Liver (tissue), 9 donors: ENCODE results near the gene TMEM86B. TPM values are rescaled to one million over a fixed set of nuclear protein-coding genes. Genes with fewer than 3 reads are reported as not detected.

Experiments used
- DNase-seq: peaks from one replicate; pipeline ENCODE4 v3.0.0-alpha.2; 2017; ENCODE audit warnings: low spot score
- H3K27ac ChIP-seq, 2 donors: one replicate each; pipeline ENCODE4 v1.7.0; 2013; ENCODE audit warnings: inconsistent platforms in 2 of 2, low read length in 2 of 2, control low read depth in 1 of 2, low read depth in 1 of 2, mild to moderate bottlenecking in 1 of 2
- H3K27me3 ChIP-seq, 4 donors: one replicate each; pipeline versions ENCODE4 v1.6.1 to v1.7.0; 2013; ENCODE audit warnings: low read length in 3 of 4, inconsistent platforms in 1 of 4, mild to moderate bottlenecking in 1 of 4, moderate library complexity in 1 of 4; ENCODE audit not compliant: control insufficient read depth in 4 of 4, insufficient read depth in 4 of 4
- H3K36me3 ChIP-seq, 4 donors: one replicate each; pipeline versions ENCODE4 v1.6.1 to v1.7.0; 2013; ENCODE audit warnings: low read length in 3 of 4, mild to moderate bottlenecking in 3 of 4, low read depth in 1 of 4, moderate library complexity in 1 of 4; ENCODE audit not compliant: control insufficient read depth in 4 of 4, insufficient read depth in 3 of 4
- H3K4me1 ChIP-seq, 4 donors: one replicate each; pipeline versions ENCODE4 v1.6.1 to v1.7.0; 2013; ENCODE audit warnings: low read length in 3 of 4, mild to moderate bottlenecking in 3 of 4, moderate library complexity in 1 of 4; ENCODE audit not compliant: control insufficient read depth in 4 of 4, insufficient read depth in 4 of 4
- H3K4me3 ChIP-seq, 3 donors: one replicate each; pipeline versions ENCODE4 v1.6.1 to v1.7.0; 2013; ENCODE audit warnings: low read length in 3 of 3, control low read depth in 1 of 3, low read depth in 1 of 3, mild to moderate bottlenecking in 1 of 3
- H3K9ac ChIP-seq, 2 donors: one replicate each; pipeline ENCODE4 v1.7.0; 2013; ENCODE audit warnings: low read length in 2 of 2, mild to moderate bottlenecking in 2 of 2, moderate library complexity in 2 of 2, control low read depth in 1 of 2, low read depth in 1 of 2
- H3K9me3 ChIP-seq, 4 donors: one replicate each; pipeline versions ENCODE4 v1.6.1 to v1.7.0; 2013; ENCODE audit warnings: low read length in 3 of 4; ENCODE audit not compliant: control insufficient read depth in 4 of 4
- ATF3 ChIP-seq: IDR thresholded peaks from 2 replicates; pipeline ENCODE4 v1.6.1; 2016; ENCODE audit warnings: antibody characterized with exemption
- CTCF ChIP-seq: fragments of 150-350 bp; IDR thresholded peaks from 2 replicates; pipeline ENCODE4 v1.5.1; 2017; ENCODE audit warnings: improper control_type of control experiment, low read depth, low read length; ENCODE audit not compliant: missing input control
- EGR1 ChIP-seq, 2 donors: IDR thresholded peaks; 2 replicates each; pipeline ENCODE4 v1.6.1; 2016 to 2018; ENCODE audit warnings: antibody characterized with exemption in 2 of 2, low read depth in 2 of 2
- FOXA1 ChIP-seq: IDR thresholded peaks from 2 replicates; pipeline ENCODE4 v1.6.1; 2016; ENCODE audit warnings: antibody characterized with exemption
- FOXA2 ChIP-seq: IDR thresholded peaks from 2 replicates; pipeline ENCODE4 v1.6.1; 2016; ENCODE audit warnings: antibody characterized with exemption
- GABPA ChIP-seq, 2 donors: IDR thresholded peaks in 1 of 2; conservative IDR thresholded peaks in 1 of 2; 2 replicates each; pipeline ENCODE4 v1.6.1; 2016; ENCODE audit warnings: antibody characterized with exemption in 2 of 2, mild to moderate bottlenecking in 1 of 2, moderate library complexity in 1 of 2
- HNF4A ChIP-seq, 2 donors: conservative IDR thresholded peaks; 2 replicates each; pipeline ENCODE4 v1.6.1; 2016; ENCODE audit warnings: antibody characterized with exemption in 2 of 2, mild to moderate bottlenecking in 2 of 2
- HNF4G ChIP-seq: IDR thresholded peaks from 2 replicates; pipeline ENCODE4 v1.6.1; 2016; ENCODE audit warnings: antibody characterized with exemption
- JUND ChIP-seq, 2 donors: IDR thresholded peaks; 2 replicates each; pipeline ENCODE4 v1.6.1; 2016; ENCODE audit warnings: antibody characterized with exemption in 2 of 2
- MAX ChIP-seq: IDR thresholded peaks from 2 replicates; pipeline ENCODE4 v1.6.1; 2016; ENCODE audit warnings: antibody characterized with exemption
- NR2F2 ChIP-seq: IDR thresholded peaks from 2 replicates; pipeline ENCODE4 v1.6.1; 2016; ENCODE audit warnings: antibody characterized with exemption
- RAD21 ChIP-seq, 2 donors: IDR thresholded peaks; 2 replicates each; pipeline ENCODE4 v1.6.1; 2016; ENCODE audit warnings: antibody characterized with exemption in 2 of 2, mild to moderate bottlenecking in 2 of 2
- REST ChIP-seq: IDR thresholded peaks from 2 replicates; pipeline ENCODE4 v1.6.1; 2016; ENCODE audit warnings: antibody characterized with exemption, mild to moderate bottlenecking
- RXRA ChIP-seq, 2 donors: IDR thresholded peaks; 2 replicates each; pipeline ENCODE4 v1.6.1; 2017 to 2018; ENCODE audit warnings: antibody characterized with exemption in 2 of 2, mild to moderate bottlenecking in 1 of 2
- SP1 ChIP-seq: IDR thresholded peaks from 2 replicates; pipeline ENCODE4 v1.6.1; 2018; ENCODE audit warnings: antibody characterized with exemption, mild to moderate bottlenecking
- TAF1 ChIP-seq: conservative IDR thresholded peaks from 2 replicates; pipeline ENCODE4 v1.6.1; 2016; ENCODE audit warnings: antibody characterized with exemption, mild to moderate bottlenecking
- YY1 ChIP-seq: IDR thresholded peaks from 2 replicates; pipeline ENCODE4 v1.6.1; 2016; ENCODE audit warnings: antibody characterized with exemption, mild to moderate bottlenecking
- WGBS: extraction: QIAGEN DNeasy Blood & Tissue Kit; methylation state at CpG from one replicate; pipeline ENCODE4 v1.1.7; 2013; 5-methylcytosine and 5-hydroxymethylcytosine counted together
- polyA plus RNA-seq, 2 donors: library from polyadenylated mRNA; stranded (reverse) in 1 of 2; unstranded in 1 of 2; fragments of 200-250 nt in 1 of 2; fragments of >200 nt in 1 of 2; fragmentation: Nextera tagmentation in 1 of 2; extraction: Ambion mirVana in 1 of 2; gene quantifications; one replicate each; pipeline versions ENCODE4 v1.2.1 to v1.2.3, GENCODE V29; 2013 to 2015
- total RNA-seq, 2 donors: library from RNA; depleted of rRNA; stranded (reverse); fragments of >200 nt; gene quantifications; one replicate each; pipeline ENCODE4 v1.2.3, GENCODE V29; 2014
- donor health status: healthy.
- donor health status: healthy.
- donor health status: healthy.
- donor health status: healthy.
- donor health status: healthy.

Gene TMEM86B
- total and polyA plus RNA-seq, 4 donors: 4.8 to 20.1 (median 16.6) TPM

DNA sequence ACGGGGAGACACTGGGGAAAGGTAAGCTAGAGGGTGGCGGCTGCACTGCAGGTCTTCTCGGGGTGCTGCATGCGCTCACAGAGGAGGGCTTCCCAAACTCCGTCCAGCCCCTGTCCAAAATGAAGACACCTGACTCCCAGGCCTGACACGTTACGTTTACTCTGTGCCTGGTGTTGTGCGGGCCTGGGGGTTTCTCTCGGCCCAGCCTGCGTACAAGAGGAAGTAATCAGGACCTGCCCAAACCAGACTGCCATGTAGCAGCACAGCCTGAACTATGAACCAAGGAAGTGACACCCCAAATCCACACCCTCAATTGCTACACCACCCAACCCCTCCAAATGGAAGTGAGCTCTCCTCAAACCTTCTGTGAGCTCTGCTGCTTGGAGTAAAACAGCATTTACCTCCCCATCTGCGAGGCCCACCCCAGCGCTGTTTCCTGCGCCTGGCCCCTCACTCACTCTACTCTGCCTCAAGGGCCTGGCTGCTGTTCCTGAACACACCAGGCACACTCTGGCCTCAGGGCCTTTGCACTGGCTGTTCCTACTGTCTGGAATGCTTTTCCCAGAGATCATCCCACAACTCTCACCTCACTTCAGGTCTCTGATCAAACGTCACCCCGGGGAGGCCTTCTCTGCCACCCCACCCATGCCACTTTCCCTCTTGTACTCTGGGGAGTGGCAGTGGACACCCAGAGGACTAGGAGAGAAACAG lies 48.3 kb upstream of the TMEM86B start (continued):
- no peak for TF ChIP-seq REST
- no peak for TF ChIP-seq RXRA (IDR thresholded peaks at IDR 0.05)
- TF ChIP-seq FOXA1: no peak
- no peak for TF ChIP-seq RAD21 (IDR thresholded peaks at IDR 0.05)
- no peak for TF ChIP-seq TAF1
- TF ChIP-seq ATF3: no peak
- TF ChIP-seq NR2F2: no peak
- TF ChIP-seq SP1: no peak
- TF ChIP-seq JUND (IDR thresholded peaks at IDR 0.05): no peak
- TF ChIP-seq HNF4G: no peak
- TF ChIP-seq EGR1 (IDR thresholded peaks at IDR 0.05; ENCODE audit: low read depth in 2 of 2): no peak
- no peak for TF ChIP-seq FOXA2
- no peak for TF ChIP-seq HNF4A (conservative IDR thresholded peaks at IDR 0.05)

DNA sequence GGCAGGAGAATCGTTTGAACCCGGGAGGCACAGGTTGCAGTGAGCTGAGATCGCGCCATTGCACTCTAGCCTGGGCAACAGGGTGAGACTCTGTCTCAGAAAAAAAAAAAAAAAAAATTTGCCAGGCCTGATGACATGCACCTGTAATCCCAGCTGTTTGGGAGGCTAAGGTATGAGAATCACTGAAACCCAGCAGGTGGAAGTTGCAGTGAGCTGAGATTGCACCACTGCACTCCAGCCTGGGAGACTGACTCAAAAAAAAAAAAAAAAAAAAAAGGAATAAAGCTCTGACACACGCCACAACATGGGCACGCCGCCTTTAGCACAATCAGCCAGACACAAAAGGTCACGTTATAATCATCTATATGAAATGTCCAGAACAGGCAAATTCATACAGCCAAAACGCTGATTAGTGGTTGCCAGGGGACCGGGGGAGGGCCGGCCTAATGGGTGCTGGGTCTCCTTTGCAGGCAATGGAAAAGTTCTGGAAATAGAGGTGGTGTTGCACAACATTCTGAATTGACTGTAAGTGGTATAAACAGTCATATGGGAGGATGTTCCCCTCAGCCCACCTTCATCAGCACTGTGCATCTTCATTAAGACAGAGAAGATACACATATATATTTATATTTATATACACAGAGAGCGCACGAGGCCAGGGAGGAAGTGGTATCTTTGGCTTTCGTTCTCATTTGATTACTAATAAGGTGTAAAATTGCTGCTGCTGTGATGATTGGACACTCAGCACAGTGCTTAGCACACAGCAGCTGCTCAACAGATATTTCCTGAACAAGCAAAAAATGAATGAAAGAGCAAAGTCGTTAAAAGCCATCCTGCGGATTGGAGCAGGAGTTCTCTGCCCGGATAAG lies 47.5 kb upstream of the TMEM86B start:
- H3K27me3 ChIP-seq: no peaks in the 10 kb centered on the region
- H3K27ac ChIP-seq: no peak overlapping the region
- H3K4me1 ChIP-seq: peaks cover 7 to 15% (median 10%) of the 10 kb centered on the region in 4 donors
- H3K36me3 ChIP-seq: peaks cover 3 to 35% (median 7%) of the 10 kb centered on the region in 4 donors
- no peak overlapping the region for H3K9ac ChIP-seq
- 85% methylated on average over 17 of the region's 17 CpGs for WGBS
- no peak for TF ChIP-seq GABPA (IDR thresholded peaks at IDR 0.05 in 1 of 2, conservative IDR thresholded peaks at IDR 0.05 in 1 of 2)
- no peak for TF ChIP-seq SP1
- no peaks in the 10 kb centered on the region for H3K9me3 ChIP-seq
- H3K4me3 ChIP-seq: no peak overlapping the region
- no peak for DNase-seq

DNA sequence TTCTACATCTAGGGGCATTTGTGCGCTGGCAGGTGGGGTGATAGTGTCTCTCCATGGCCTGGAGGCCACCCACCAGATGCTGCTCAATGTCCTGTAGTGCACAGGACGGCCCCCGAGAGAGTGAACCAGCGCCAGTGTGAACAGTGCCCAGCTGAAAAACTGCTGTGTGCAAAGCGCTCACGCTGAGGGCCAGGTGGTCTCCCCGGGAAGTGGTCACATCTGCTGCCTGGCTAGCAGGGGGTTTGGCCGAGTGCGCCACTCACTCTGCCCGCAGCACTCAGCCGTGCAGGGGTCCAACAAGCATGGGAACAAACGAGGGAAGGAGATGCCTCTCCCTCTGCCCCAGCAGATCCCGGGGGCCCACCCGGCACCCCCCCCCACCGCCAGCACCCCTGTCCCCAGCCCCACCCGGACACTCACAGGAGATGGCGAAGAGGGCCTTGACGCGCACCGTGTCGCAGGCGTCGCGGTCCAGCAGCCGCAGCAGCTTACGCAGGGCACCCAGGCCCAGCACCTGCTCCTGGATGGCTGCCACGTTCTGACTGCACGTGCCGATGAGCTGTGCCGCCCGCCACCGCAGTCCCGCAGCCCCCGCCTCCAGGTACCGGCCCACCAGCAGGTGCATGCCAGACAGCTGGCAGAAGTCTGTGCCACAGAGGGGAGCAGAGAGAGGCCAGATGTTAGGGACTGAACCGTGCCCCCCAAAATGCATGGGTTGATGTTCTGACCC lies 45.6 kb upstream of the TMEM86B start:
- Histone ChIP-seq H3K27ac (no peak overlapping the region), H3K27me3 (no peaks in the 10 kb centered on the region), H3K36me3 (peaks cover 3 to 45% (median 7%) of the 10 kb centered on the region in 4 donors), H3K4me1 (peaks cover 2 to 3% (median 3%) of the 10 kb centered on the region in 4 donors), H3K9ac (no peak overlapping the region), H3K4me3 (no peak overlapping the region), H3K9me3 (no peaks in the 10 kb centered on the region)
- 96% methylated on average over 36 of the region's 36 CpGs for WGBS
- DNase-seq: no peak
- TF ChIP-seq REST: no peak
- TF ChIP-seq YY1: no peak
- no peak for TF ChIP-seq EGR1 (IDR thresholded peaks at IDR 0.05; ENCODE audit: low read depth in 2 of 2)
- no peak for TF ChIP-seq HNF4A (conservative IDR thresholded peaks at IDR 0.05)
- TF ChIP-seq SP1: no peak
- TF ChIP-seq MAX: no peak
- TF ChIP-seq NR2F2: no peak
- TF ChIP-seq JUND (IDR thresholded peaks at IDR 0.05): no peak
- TF ChIP-seq HNF4G: no peak
- TF ChIP-seq FOXA2: no peak
- TF ChIP-seq TAF1: no peak
- no peak for TF ChIP-seq CTCF
- TF ChIP-seq ATF3: no peak
